NCI-H526 treated with DMSO at 0.1 percent for 48 hours (cell line): ENCODE data around the gene RAPGEF5.

ENCODE experiments used
- DNase-seq: peaks from one replicate; lab custom pipeline; 2025; lab: John Stamatoyannopoulos, UW

RAPGEF5 gene

DNA sequence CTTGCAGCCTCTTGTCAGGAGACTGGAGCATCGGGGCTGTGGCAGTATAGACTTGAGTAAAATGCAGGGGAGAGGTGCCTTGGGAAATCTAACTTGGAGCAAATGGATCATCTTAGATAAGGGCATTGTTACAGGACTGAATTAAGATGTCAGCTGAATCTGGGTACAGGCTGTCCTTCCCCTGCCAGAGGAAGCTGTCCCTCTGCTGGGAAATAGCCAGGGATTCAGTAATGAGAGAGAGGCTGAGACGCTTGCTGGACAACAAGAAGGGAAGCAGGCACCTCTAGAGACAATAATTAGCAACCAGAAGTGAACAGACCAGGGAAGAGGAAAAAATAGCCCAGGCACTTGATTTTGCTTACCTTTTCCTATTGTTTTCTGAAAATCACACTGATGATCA is 20.7 kb upstream of the RAPGEF5 start:
- no peak for DNase-seq

DNA sequence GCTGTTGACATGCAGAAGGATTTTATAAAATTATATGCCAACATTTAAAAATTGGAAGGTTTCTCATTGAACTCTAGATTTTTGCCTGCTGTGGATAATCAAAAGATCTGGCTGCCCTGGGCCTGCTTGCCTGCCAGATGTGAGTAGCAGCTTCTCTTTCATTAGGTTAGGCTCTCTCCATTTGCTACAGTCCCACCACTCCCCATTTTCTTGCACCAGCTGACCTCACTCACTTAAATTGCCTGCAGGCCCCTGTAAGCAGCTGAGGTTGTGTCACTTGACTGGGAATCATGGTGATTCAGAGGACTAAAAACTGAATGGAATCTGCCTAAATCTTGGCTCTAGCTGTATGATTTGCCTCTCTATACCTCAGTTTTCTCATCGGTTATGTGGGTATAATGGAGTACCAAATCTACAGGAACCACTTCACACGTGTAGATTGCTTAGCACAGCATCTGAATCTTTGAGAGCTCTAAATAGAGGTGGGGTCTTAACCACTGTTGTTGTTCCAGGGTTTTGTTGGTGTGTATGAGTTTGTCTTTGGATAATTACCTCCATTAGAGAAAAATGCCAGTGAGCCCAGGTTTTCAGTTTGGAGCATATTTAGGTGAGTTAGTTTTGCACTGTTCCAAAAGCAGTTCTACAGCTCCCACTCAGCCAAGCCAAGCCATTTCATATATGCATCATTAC is 18.6 kb upstream of the RAPGEF5 start:
- no peak for DNase-seq

- DNase-seq = no peak
Measured at GRCh38 chr7:22373911-22374310, 17.0 kb upstream of the RAPGEF5 start.

DNA sequence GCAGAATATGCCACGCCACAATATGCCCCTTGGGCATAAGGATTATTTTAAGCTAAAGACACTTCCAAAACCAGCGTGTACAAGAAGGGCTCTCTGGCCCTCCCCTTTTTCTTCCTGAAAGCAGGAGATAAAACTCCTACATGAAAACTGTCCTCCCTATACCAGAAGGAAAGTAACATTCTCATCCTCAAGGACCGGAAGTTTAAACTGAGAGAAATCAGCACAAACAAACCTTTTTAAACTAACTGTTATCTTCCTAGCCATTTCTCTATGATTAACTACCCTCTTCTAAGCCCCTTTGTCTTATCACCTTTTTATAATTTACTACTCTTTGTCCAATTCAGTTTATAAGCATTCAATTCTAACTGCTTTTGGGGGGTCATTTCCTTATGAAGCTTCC is 16.4 kb upstream of the RAPGEF5 start:
- no peak for DNase-seq

- DNase-seq = peak; percentile 51
Measured at GRCh38 chr7:22372863-22373262, 15.9 kb upstream of the RAPGEF5 start.

DNA sequence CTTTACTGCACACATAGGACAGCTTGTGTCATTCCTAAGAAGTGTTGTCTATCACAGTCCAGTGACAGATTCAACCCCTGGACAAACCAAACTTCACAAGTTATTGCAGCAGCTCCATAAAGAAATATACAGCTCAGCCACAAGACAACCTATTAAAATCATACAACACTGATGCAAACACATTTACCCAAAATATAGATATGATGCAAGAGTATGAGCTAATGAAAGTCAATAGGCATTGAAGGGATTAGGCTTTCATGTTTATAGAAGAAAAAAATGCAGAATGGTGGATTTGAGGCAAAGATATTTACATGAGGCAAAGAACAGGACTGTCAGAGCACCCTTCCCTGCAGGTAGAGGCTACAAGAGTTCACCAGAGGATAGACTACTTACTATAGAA is 14.9 kb upstream of the RAPGEF5 start:
- no peak for DNase-seq

- peak; percentile 89 for DNase-seq
Measured at GRCh38 chr7:22364900-22365299, 7.9 kb upstream of the RAPGEF5 start.

GRCh38 chr7:22363756-22364422 is 6.9 kb upstream of the RAPGEF5 start:
- DNase-seq = peak; percentile 96

GRCh38 chr7:22361795-22362194 is 4.8 kb upstream of the RAPGEF5 start:
- DNase-seq = no peak

- DNase-seq = peak; percentile 76
Measured at GRCh38 chr7:22361320-22361719, 4.4 kb upstream of the RAPGEF5 start.

GRCh38 chr7:22358820-22359697 is 2.1 kb upstream of the RAPGEF5 start:
- no peak for DNase-seq

DNA sequence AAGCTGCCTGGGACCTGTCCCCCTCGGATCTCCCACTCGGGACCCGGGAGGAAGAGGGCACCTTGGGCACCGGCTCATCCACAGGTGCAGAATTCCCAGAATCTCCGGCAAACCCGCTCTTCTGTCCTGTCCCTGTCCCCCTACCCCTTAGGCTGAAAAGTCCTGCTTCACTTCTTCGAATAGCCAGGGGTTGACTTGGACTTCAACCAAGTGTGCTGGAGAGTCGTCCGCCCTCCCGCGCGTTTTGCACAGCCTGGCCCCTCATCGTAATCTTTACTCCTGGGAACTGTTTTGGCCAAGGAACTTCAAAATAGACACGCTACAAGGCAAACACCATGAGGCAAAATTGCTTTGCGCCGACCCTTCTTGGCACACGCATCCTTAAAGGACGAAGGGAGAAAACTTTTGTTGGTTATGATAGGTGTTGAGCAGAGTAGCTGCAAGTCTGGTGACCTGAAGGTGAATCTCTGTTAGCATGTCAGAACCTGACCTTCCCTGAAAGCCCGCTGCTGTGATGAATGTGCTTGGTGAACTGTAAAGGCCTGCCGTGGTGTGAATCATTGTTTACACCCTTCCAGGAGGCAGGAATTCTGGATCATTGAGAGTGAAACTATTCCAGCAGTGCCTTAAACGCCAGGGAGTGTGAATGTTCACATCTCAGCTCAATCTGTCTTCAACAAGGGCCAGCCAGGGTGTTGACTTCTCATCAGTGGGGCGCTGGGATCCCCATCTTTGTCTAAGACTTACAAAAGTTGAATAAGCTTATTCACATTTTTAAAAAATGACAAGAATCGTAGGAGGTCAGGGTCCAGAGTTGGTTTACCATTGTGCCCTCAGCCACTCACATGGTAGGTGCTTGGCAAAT is 589 bp upstream of the RAPGEF5 start:
- peak; percentile 69 for DNase-seq

DNA sequence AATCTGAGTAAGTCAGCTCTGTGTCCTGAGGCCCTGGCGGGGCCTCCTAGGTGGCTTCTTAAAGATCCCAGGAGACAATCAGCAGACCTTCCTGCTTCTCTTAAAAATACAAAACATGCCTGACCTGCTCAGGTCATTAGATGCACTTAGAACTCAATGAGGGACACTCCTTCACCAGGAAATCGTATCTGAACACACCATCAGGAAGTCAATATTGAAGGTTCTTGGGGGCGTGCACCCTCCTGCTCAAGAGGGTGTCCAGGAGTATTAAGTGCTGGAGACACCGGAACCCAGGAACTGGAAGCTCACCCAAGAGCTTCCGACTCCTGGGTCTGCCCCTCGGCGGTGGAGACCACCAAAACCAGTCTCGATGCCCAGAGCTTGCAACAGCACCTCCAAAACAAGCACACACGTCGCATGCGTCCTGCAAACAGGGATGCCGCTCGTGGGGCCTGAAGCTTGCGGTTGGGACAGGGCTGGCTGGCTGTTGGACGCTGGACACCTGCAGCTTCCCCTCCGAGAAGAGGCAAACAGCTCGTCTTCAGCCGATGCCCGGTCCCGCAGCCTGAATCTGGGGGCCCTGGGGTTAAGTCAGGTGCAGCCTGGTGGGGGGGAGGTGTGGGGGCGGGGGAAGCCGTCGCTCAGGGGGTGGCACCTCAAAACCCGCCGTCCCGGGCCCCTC is 803 bp downstream of the RAPGEF5 start:
- no peak for DNase-seq

DNA sequence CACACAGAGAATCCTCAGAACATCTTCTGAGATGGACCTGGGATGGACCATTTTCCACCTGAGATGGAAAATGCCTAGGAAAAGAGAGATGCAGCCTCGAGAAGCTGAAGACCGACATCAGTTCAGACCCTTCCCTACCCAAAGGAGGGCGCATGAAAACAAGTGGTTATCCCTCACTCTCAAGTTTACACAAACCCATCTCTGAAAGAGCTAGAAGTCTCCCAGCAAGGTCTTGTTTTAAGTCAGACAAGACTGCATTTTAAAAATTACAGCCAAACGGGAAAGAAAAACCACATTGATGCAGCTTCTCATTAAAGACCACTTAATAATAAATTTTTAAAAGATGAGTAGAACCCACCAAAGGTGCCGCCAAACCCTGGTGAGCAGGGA is 1.3 kb downstream of the RAPGEF5 start:
- DNase-seq = no peak

GRCh38 chr7:22354462-22354861 is 2.5 kb downstream of the RAPGEF5 start:
- DNase-seq = no peak

- no peak for DNase-seq
Measured at GRCh38 chr7:22352887-22353286, 4.1 kb downstream of the RAPGEF5 start.

DNA sequence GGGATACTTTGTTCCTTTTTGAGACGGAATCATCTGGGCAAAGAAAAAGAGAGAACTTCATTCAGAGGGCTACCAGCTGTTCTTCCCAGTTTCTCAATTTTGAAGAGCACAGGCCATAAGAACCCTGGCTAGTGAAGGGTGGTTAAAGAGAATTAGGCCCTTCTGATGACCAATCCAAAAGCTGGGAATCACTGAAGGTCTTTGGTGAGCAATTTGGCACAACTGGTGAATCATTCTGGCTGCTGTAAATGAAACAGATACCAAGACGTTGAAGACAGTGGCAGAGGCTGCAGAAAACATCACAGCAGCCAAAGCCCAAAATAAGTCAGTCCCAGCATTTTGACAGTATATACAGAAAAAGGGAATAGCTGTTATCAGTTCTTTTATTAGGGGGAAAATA is 5.1 kb downstream of the RAPGEF5 start:
- DNase-seq = no peak

GRCh38 chr7:22351329-22351692 is 5.6 kb downstream of the RAPGEF5 start:
- DNase-seq = peak; percentile 93

- DNase-seq = no peak
Measured at GRCh38 chr7:22350466-22351328, 6.3 kb downstream of the RAPGEF5 start.

GRCh38 chr7:22348379-22348778 is 8.6 kb downstream of the RAPGEF5 start:
- no peak for DNase-seq
